GM18867 (cell line): Measurements from ENCODE around the gene CTNND2.

ENCODE experiments used
- ATAC-seq: cut with Tn5 transposase; IDR thresholded peaks from one replicate; pipeline ENCODE4 v1.9.1; 2021; ENCODE audit warnings: mild to moderate bottlenecking, moderate library complexity; ENCODE audit not compliant: unreplicated experiment

Gene CTNND2

GRCh38 chr5:11780641-11781345 lies 123.5 kb downstream of the CTNND2 start:
- no peak for ATAC-seq

- ATAC-seq: no peak
Measured at GRCh38 chr5:11777096-11777495, 127.2 kb downstream of the CTNND2 start.

GRCh38 chr5:11770310-11770709 lies 133.9 kb downstream of the CTNND2 start:
- ATAC-seq: no peak

GRCh38 chr5:11760934-11761603 lies 143.2 kb downstream of the CTNND2 start:
- no peak for ATAC-seq

- no peak for ATAC-seq
Measured at GRCh38 chr5:11758321-11758720, 145.9 kb downstream of the CTNND2 start.

GRCh38 chr5:11757661-11758060 lies 146.6 kb downstream of the CTNND2 start:
- no peak for ATAC-seq

- no peak for ATAC-seq
Measured at GRCh38 chr5:11737010-11737409, 167.2 kb downstream of the CTNND2 start.

- no peak for ATAC-seq
Measured at GRCh38 chr5:11734369-11734768, 169.9 kb downstream of the CTNND2 start.

GRCh38 chr5:11733840-11734192 lies 170.4 kb downstream of the CTNND2 start:
- ATAC-seq: no peak

GRCh38 chr5:11733185-11733839 lies 170.9 kb downstream of the CTNND2 start:
- no peak for ATAC-seq

GRCh38 chr5:11724940-11725339 lies 179.3 kb downstream of the CTNND2 start:
- no peak for ATAC-seq

GRCh38 chr5:11719888-11720481 lies 184.3 kb downstream of the CTNND2 start:
- no peak for ATAC-seq

GRCh38 chr5:11715461-11716196 lies 188.6 kb downstream of the CTNND2 start:
- ATAC-seq: no peak

GRCh38 chr5:11711932-11712331 lies 192.3 kb downstream of the CTNND2 start:
- ATAC-seq: no peak

GRCh38 chr5:11709021-11709420 lies 195.2 kb downstream of the CTNND2 start:
- ATAC-seq: no peak

GRCh38 chr5:11704916-11705315 lies 199.3 kb downstream of the CTNND2 start:
- no peak for ATAC-seq

- ATAC-seq: no peak
Measured at GRCh38 chr5:11700391-11700790, 203.9 kb downstream of the CTNND2 start.

- ATAC-seq: no peak
Measured at GRCh38 chr5:11692636-11693035, 211.6 kb downstream of the CTNND2 start.

- no peak for ATAC-seq
Measured at GRCh38 chr5:11687498-11687897, 216.7 kb downstream of the CTNND2 start.

GRCh38 chr5:11684607-11685006 lies 219.6 kb downstream of the CTNND2 start:
- ATAC-seq: no peak

- no peak for ATAC-seq
Measured at GRCh38 chr5:11683666-11684065, 220.6 kb downstream of the CTNND2 start.
